ENCODE results near the gene MROH9.

The MROH9 gene

GRCh38 chr1:171061425-171062143 lies 126.2 kb downstream of the MROH9 start:
- Histone ChIP-seq H3K4me3 (ENCODE audit: low read depth in 1 of 2, low read length in 1 of 2) (no peak overlapping the region), H3K27me3 (no peaks in the 10 kb centered on the region), H3K36me3 (no peaks in the 10 kb centered on the region), H3K27ac (no peak overlapping the region), H3K4me1 (ENCODE audit: control insufficient read depth in 1 of 2, insufficient read depth in 1 of 2, low read depth in 1 of 2, low read length in 1 of 2) (no peaks in the 10 kb centered on the region), H3K9me3 (no peaks in the 10 kb centered on the region)
- TF ChIP-seq CTCF (IDR thresholded peaks at IDR 0.05): no peak

GRCh38 chr1:171062902-171063301 lies 127.6 kb downstream of the MROH9 start:
- Histone ChIP-seq H3K27me3 (no peaks in the 10 kb centered on the region), H3K36me3 (no peaks in the 10 kb centered on the region), H3K4me1 (ENCODE audit: control insufficient read depth in 1 of 2, insufficient read depth in 1 of 2, low read depth in 1 of 2, low read length in 1 of 2) (no peaks in the 10 kb centered on the region), H3K4me3 (ENCODE audit: low read depth in 1 of 2, low read length in 1 of 2) (no peak overlapping the region), H3K9me3 (no peaks in the 10 kb centered on the region), H3K27ac (no peak overlapping the region)
- no peak for TF ChIP-seq CTCF (IDR thresholded peaks at IDR 0.05)

- no peaks in the 10 kb centered on the region for H3K4me1 ChIP-seq (ENCODE audit: control insufficient read depth in 1 of 2, insufficient read depth in 1 of 2, low read depth in 1 of 2, low read length in 1 of 2)
- TF ChIP-seq CTCF (IDR thresholded peaks at IDR 0.05): no peak
- no peaks in the 10 kb centered on the region for H3K27me3 ChIP-seq
- no peak overlapping the region for H3K4me3 ChIP-seq (ENCODE audit: low read depth in 1 of 2, low read length in 1 of 2)
- H3K27ac ChIP-seq: no peak overlapping the region
- H3K36me3 ChIP-seq: no peaks in the 10 kb centered on the region
- H3K9me3 ChIP-seq: no peaks in the 10 kb centered on the region
These were observed 139.7 kb downstream of the MROH9 start for GRCh38 chr1:171075041-171075440.

- Histone ChIP-seq H3K4me3 (ENCODE audit: low read depth in 1 of 2, low read length in 1 of 2) (no peak overlapping the region), H3K36me3 (no peaks in the 10 kb centered on the region), H3K27me3 (no peaks in the 10 kb centered on the region), H3K9me3 (no peaks in the 10 kb centered on the region), H3K4me1 (ENCODE audit: control insufficient read depth in 1 of 2, insufficient read depth in 1 of 2, low read depth in 1 of 2, low read length in 1 of 2) (no peaks in the 10 kb centered on the region), H3K27ac (no peak overlapping the region)
- TF ChIP-seq CTCF (IDR thresholded peaks at IDR 0.05): no peak
These were observed 146.0 kb downstream of the MROH9 start for GRCh38 chr1:171081314-171081753.

GRCh38 chr1:171081763-171082201 lies 146.4 kb downstream of the MROH9 start:
- Histone ChIP-seq H3K36me3 (no peaks in the 10 kb centered on the region), H3K4me1 (ENCODE audit: control insufficient read depth in 1 of 2, insufficient read depth in 1 of 2, low read depth in 1 of 2, low read length in 1 of 2) (no peaks in the 10 kb centered on the region), H3K9me3 (no peaks in the 10 kb centered on the region), H3K27me3 (no peaks in the 10 kb centered on the region), H3K4me3 (ENCODE audit: low read depth in 1 of 2, low read length in 1 of 2) (no peak overlapping the region), H3K27ac (no peak overlapping the region)
- TF ChIP-seq CTCF (IDR thresholded peaks at IDR 0.05): no peak
